Cardiac muscle cell (in vitro differentiated cells and primary cell): Measurements from ENCODE around the gene MXI1. TPM values are rescaled to one million over a fixed set of nuclear protein-coding genes. Genes with fewer than 3 reads are reported as not detected.

Experiments
- DNase-seq, 2 donors: peaks; one replicate each; pipeline versions ENCODE4 v3.0.0 to v3.0.0-alpha.2; 2010 to 2017; ENCODE audit warnings: low read depth in 1 of 2, low spot score in 1 of 2
- H3K27ac ChIP-seq: fragments of 200-600 bp; sonication (generic); 2 replicates; pipeline ENCODE4 v1.5.1; 2016
- H3K27me3 ChIP-seq: fragments of 200-600 bp; sonication (generic); 2 replicates; pipeline ENCODE4 v1.6.0; 2016; ENCODE audit warnings: control low read depth
- H3K36me3 ChIP-seq: fragments of 200-600 bp; sonication (generic); 2 replicates; pipeline ENCODE4 v1.5.1; 2016; ENCODE audit warnings: control low read depth
- H3K4me1 ChIP-seq: fragments of 200-600 bp; sonication (generic); 2 replicates; pipeline ENCODE4 v1.8.1; 2017; ENCODE audit warnings: low read depth, mild to moderate bottlenecking, mixed run types
- H3K4me3 ChIP-seq: fragments of 200-600 bp; sonication (generic); 2 replicates; pipeline ENCODE4 v1.5.1; 2016; ENCODE audit warnings: mild to moderate bottlenecking
- H3K9me3 ChIP-seq: fragments of 200-600 bp; sonication (generic); 2 replicates; pipeline ENCODE4 v1.5.1; 2017; ENCODE audit warnings: low read depth, mild to moderate bottlenecking, control low read depth
- CTCF ChIP-seq: IDR thresholded peaks from 2 replicates; pipeline ENCODE4 v1.5.1; 2012; ENCODE audit warnings: low read depth, mild to moderate bottlenecking, low read length
- polyA plus RNA-seq: library from polyadenylated mRNA; unstranded; fragments of >200 nt; fragmentation: Nextera tagmentation; extraction: Ambion mirVana; gene quantifications from 2 replicates; pipeline ENCODE4 v1.2.1, GENCODE V29; 2016
- total RNA-seq: library from RNA; depleted of rRNA; stranded (reverse); fragments of >200 nt; gene quantifications from 2 replicates; pipeline ENCODE4 v1.2.3, GENCODE V29; 2016

MXI1 gene
- total and polyA plus RNA-seq, 2 experiments from 2014 or later: 55.0 to 68.4 TPM

GRCh38 chr10:110163192-110163773 is 44.1 kb upstream of the MXI1 start:
- no peak for DNase-seq
- TF ChIP-seq CTCF: no peak

GRCh38 chr10:110163841-110164240 is 43.6 kb upstream of the MXI1 start:
- no peak overlapping the region for H3K27ac ChIP-seq
- peaks cover 12% of the 10 kb centered on the region for H3K4me1 ChIP-seq
- no peaks in the 10 kb centered on the region for H3K36me3 ChIP-seq
- H3K9me3 ChIP-seq: no peaks in the 10 kb centered on the region
- no peaks in the 10 kb centered on the region for H3K27me3 ChIP-seq
- H3K4me3 ChIP-seq: no peak overlapping the region
- DNase-seq: no peak
- TF ChIP-seq CTCF: no peak

More at GRCh38 chr10:110163192-110163773, 44.1 kb upstream of the MXI1 start:
- Histone ChIP-seq H3K4me3 (no peak overlapping the region), H3K36me3 (no peaks in the 10 kb centered on the region), H3K27me3 (no peaks in the 10 kb centered on the region), H3K9me3 (no peaks in the 10 kb centered on the region), H3K27ac (no peak overlapping the region), H3K4me1 (peaks cover 6% of the 10 kb centered on the region)

- Histone ChIP-seq H3K36me3 (no peaks in the 10 kb centered on the region), H3K27me3 (no peaks in the 10 kb centered on the region), H3K27ac (no peak overlapping the region), H3K4me3 (no peak overlapping the region), H3K9me3 (no peaks in the 10 kb centered on the region), H3K4me1 (peaks cover 25% of the 10 kb centered on the region)
- no peak for DNase-seq
- no peak for TF ChIP-seq CTCF
Observed at GRCh38 chr10:110165239-110165638, 42.2 kb upstream of the MXI1 start.

- no peaks in the 10 kb centered on the region for H3K9me3 ChIP-seq
- H3K4me1 ChIP-seq: peaks cover 27% of the 10 kb centered on the region
- TF ChIP-seq CTCF: no peak
- no peaks in the 10 kb centered on the region for H3K36me3 ChIP-seq
- no peak overlapping the region for H3K4me3 ChIP-seq
- H3K27ac ChIP-seq: no peak overlapping the region
- no peak for DNase-seq
- H3K27me3 ChIP-seq: no peaks in the 10 kb centered on the region
Observed at GRCh38 chr10:110167149-110167548, 40.3 kb upstream of the MXI1 start.

GRCh38 chr10:110168601-110169481 is 38.6 kb upstream of the MXI1 start:
- Histone ChIP-seq H3K36me3 (no peaks in the 10 kb centered on the region), H3K9me3 (no peaks in the 10 kb centered on the region), H3K4me1 (peaks cover 25% of the 10 kb centered on the region), H3K27me3 (no peaks in the 10 kb centered on the region), H3K4me3 (no peak overlapping the region), H3K27ac (peak overlapping the region; percentile 31)
- TF ChIP-seq CTCF: no peak
- peak in 1 of 2 donors; percentile 51 for DNase-seq
